ENCODE data around the gene ATG9B.

- TF ChIP-seq, protein P1, sequence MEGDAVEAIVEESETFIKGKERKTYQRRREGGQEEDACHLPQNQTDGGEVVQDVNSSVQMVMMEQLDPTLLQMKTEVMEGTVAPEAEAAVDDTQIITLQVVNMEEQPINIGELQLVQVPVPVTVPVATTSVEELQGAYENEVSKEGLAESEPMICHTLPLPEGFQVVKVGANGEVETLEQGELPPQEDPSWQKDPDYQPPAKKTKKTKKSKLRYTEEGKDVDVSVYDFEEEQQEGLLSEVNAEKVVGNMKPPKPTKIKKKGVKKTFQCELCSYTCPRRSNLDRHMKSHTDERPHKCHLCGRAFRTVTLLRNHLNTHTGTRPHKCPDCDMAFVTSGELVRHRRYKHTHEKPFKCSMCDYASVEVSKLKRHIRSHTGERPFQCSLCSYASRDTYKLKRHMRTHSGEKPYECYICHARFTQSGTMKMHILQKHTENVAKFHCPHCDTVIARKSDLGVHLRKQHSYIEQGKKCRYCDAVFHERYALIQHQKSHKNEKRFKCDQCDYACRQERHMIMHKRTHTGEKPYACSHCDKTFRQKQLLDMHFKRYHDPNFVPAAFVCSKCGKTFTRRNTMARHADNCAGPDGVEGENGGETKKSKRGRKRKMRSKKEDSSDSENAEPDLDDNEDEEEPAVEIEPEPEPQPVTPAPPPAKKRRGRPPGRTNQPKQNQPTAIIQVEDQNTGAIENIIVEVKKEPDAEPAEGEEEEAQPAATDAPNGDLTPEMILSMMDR (conservative IDR thresholded peaks at IDR 0.05 in 1 of 2, IDR thresholded peaks at IDR 0.05 in 1 of 2; ENCODE audit: low read depth in 1 of 2, low read length in 2 of 2) = no peak
- TF ChIP-seq EZH2 (IDR thresholded peaks at IDR 0.05; ENCODE audit: low read length, missing control alignments) = no peak
These were observed 33.7 kb downstream of the ATG9B start, which contains the start of gene NOS3 for GRCh38 chr7:150990416-150991186.

Measured in fibroblast of lung (primary cell).